Stomach smooth muscle (tissue), 2 donors: Measurements from ENCODE around the gene HEG1.
A peak's percentile ranks its signal among the peaks of the same experiment; 100 is the strongest.

Source experiments
- H3K27ac ChIP-seq: one replicate; pipeline ENCODE4 v1.7.0; 2013; ENCODE audit warnings: mild to moderate bottlenecking, low read length, inconsistent platforms
- H3K27me3 ChIP-seq, 2 donors: one replicate each; pipeline ENCODE4 v1.7.0; 2013; ENCODE audit warnings: low read length in 2 of 2; ENCODE audit not compliant: insufficient read depth in 2 of 2, control insufficient read depth in 1 of 2
- H3K36me3 ChIP-seq, 2 donors: one replicate each; pipeline ENCODE4 v1.7.0; 2013; ENCODE audit warnings: low read length in 2 of 2; ENCODE audit not compliant: control insufficient read depth in 2 of 2, insufficient read depth in 2 of 2
- H3K4me1 ChIP-seq: one replicate; pipeline ENCODE4 v1.7.0; 2013; ENCODE audit warnings: low read length; ENCODE audit not compliant: control insufficient read depth, insufficient read depth
- H3K4me3 ChIP-seq, 2 donors: one replicate each; pipeline ENCODE4 v1.7.0; 2013; ENCODE audit warnings: low read length in 2 of 2
- H3K9ac ChIP-seq, 2 donors: one replicate each; pipeline ENCODE4 v1.7.0; 2013; ENCODE audit warnings: low read length in 2 of 2, mild to moderate bottlenecking in 1 of 2
- H3K9me3 ChIP-seq, 2 donors: one replicate each; pipeline ENCODE4 v1.7.0; 2013; ENCODE audit warnings: low read length in 2 of 2; ENCODE audit not compliant: control insufficient read depth in 2 of 2
- donor health status: healthy.
- donor health status: Pancreatic carcinoma.

Gene HEG1

GRCh38 chr3:125045965-125046364 lies 9.8 kb downstream of the HEG1 start:
- H3K27ac ChIP-seq = peak overlapping the region; percentile 46
- H3K36me3 ChIP-seq = peaks cover 0 to 5% of the 10 kb centered on the region in 2 donors

DNA sequence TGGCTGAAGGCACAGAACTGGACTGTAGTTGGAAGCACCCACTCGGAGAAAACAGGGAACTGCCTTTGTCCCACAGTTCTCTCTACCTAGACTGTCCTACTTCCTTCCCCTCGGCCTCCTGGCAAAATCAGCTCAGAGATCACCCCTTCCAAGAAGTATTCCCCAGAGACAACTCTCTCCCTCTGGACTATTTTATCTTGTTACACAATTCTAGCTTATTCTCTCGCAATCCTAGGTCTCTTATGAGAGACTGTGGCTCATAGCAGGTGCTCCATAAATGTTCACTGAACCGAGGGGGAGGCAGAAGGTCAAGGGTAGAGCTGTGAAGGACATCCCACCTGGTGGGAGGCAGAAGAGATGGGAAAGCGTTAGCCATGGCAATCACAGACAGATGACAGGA lies 10.6 kb downstream of the HEG1 start:
- no peaks in the 10 kb centered on the region for H3K27me3 ChIP-seq
- H3K9me3 ChIP-seq = no peaks in the 10 kb centered on the region
- peaks cover 59% of the 10 kb centered on the region for H3K4me1 ChIP-seq
- H3K4me3 ChIP-seq = no peak overlapping the region
- no peak overlapping the region for H3K9ac ChIP-seq
- H3K36me3 ChIP-seq = peaks cover 0 to 5% of the 10 kb centered on the region in 2 donors
- peak overlapping the region; percentile 46 for H3K27ac ChIP-seq

More at GRCh38 chr3:125045965-125046364, 9.8 kb downstream of the HEG1 start:
- Histone ChIP-seq H3K9ac (no peak overlapping the region), H3K4me3 (no peak overlapping the region), H3K4me1 (peaks cover 59% of the 10 kb centered on the region), H3K27me3 (no peaks in the 10 kb centered on the region), H3K9me3 (no peaks in the 10 kb centered on the region)

DNA sequence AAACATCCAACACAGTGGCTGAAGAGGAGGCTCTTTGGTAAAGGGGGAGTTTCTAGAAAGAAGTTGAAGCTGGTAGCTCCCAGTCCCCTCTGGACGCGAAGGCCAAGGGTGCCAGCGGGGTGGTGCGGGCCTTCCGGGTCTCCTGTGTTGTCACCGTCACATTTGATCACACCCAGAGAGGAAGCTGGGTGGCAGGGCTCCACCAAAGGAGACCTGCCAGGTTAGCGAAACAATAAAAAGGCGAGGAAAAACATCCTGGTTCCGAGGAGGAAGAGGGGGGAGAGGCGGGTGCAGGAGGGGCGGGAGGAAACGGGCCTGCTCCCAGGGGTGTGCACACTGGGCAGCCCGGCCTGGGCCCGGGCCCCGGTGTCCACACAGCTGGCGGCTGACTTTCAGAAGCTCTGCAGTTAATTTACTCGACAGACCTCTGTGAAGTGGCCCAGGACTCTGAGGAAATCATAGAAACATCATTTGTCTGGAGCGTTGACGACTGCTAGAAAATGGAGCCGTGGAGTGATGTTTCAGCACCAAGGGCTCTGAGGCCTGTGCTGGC lies 12.1 kb downstream of the HEG1 start:
- Histone ChIP-seq H3K36me3 (peaks cover 0 to 5% of the 10 kb centered on the region in 2 donors), H3K27me3 (no peaks in the 10 kb centered on the region), H3K9ac (peak overlapping the region; percentile 28 to 29), H3K9me3 (no peaks in the 10 kb centered on the region), H3K4me3 (peak overlapping the region in 1 of 2 donors; percentile 60), H3K4me1 (peaks cover 57% of the 10 kb centered on the region), H3K27ac (peak overlapping the region; percentile 75)

DNA sequence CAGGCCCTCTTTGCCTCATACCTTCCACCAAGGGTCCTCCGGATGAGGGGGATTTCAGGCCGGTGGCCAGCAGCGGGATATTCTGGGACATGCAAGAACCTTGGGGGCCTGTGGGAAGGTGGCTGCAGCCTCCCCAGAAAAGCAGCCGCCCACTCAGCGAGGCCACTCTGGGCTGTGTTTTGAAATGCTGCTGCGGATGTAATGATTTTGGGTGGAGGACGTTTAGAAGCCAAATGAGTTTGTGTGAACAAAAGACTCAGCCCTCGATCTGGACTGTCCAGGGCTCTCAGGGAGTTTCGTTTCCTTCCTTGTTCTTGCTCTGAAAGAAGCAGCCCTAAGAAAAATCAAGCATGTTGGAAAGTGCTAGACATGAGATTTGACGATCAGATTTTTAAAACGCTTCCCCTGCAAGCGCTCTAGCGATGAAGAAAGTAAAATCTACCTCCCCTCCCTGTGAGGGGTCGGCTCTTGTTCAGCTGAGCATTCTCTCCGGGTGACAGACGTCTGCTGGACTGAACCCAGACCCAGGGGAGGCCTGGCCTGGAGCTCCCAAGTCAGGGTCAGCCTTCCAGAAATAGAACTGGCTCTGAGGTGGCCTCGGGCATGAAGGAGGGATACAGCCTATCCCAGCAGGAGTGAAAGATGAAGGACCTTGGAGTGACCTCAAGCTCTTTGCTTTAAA lies 12.9 kb downstream of the HEG1 start:
- no peaks in the 10 kb centered on the region for H3K9me3 ChIP-seq
- H3K4me1 ChIP-seq = peaks cover 52% of the 10 kb centered on the region
- peak overlapping the region; percentile 17 to 71 for H3K9ac ChIP-seq
- H3K36me3 ChIP-seq = peaks cover 0 to 5% of the 10 kb centered on the region in 2 donors
- no peaks in the 10 kb centered on the region for H3K27me3 ChIP-seq
- peak overlapping the region; percentile 75 for H3K27ac ChIP-seq
- peak overlapping the region; percentile 12 to 60 for H3K4me3 ChIP-seq

DNA sequence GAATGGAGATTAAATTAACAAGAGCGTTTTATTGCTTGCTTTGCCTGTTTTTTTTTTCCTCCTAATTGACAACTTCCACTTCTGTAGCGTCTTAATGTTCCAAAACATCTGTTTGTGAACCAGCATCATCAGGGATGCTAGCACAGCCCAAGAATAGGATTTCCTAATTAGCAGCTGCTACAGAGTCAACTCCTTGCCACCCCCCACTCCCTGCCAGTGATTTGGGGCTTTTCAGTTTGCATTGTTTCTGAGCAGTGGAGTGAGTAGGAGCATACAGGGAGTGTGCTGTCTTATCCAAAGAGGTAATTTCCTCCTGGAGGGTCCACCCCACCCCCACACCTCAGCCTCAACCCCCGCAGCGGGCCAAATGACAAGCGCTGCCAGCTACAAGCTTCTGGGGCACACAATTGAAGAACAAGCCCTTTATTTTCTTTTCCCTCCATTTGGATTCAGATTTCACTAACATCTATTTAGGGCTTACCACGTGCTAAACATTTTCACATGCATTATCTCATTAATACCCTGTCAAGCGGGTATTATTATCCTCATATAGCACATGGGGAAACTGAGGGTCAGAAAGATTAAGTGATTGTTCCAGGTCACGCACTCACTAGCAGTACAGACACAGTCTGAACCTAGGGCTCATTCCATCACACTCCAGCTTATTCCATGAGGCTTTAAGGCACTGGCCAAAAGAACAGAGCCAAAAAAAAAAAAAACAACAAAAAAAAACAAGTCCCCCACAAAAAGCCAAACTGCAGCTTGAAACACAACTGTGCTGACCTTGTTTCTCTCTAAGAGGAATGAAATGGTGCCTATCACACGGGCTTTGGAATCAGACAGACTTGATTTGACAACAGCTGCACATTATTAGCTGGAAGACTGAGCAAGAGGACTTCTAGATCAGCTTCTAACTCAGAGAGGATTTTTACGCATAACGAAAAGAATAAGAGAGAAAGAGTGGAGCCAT lies 16.4 kb downstream of the HEG1 start:
- peak overlapping the region; percentile 26 for H3K27ac ChIP-seq
- H3K9ac ChIP-seq = no peak overlapping the region
- H3K4me3 ChIP-seq = no peak overlapping the region
- no peaks in the 10 kb centered on the region for H3K27me3 ChIP-seq
- H3K9me3 ChIP-seq = no peaks in the 10 kb centered on the region
- peaks cover 32% of the 10 kb centered on the region for H3K4me1 ChIP-seq
- no peaks in the 10 kb centered on the region for H3K36me3 ChIP-seq

DNA sequence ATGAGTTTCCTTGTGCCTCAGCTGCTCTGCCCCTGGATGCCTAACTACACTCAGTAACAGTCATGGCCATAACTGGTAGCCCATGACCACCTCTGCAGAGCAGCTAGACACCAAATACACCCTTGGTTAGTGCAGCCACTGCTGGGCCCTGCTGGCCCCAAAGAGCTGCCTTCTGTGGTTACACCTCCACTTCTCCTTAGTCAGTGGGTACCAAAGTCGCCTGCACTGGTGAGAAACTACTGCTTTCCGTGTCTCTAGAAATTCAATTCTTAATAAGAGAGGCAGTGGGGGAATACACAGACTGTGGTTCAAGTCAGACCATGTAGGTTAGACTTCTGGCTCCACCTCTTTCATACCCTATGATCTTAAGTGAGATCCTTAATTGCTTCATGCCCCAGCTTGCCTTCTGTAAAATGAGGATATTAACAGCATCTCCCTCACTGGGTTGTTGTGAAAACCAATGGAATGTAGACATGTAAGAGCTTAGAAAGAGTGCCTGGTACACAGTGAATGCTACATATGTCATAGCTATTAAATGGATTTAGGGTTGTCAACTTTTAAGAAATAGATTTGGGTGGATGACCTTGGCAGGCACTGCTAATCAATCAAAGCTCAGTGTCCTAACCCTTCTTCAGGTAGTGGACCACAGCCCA lies 18.2 kb downstream of the HEG1 start:
- Histone ChIP-seq H3K4me1 (peaks cover 28% of the 10 kb centered on the region), H3K9ac (no peak overlapping the region), H3K36me3 (no peaks in the 10 kb centered on the region), H3K9me3 (no peaks in the 10 kb centered on the region), H3K27ac (no peak overlapping the region), H3K4me3 (no peak overlapping the region), H3K27me3 (no peaks in the 10 kb centered on the region)

GRCh38 chr3:125035217-125035616 lies 20.6 kb downstream of the HEG1 start:
- H3K27ac ChIP-seq = no peak overlapping the region
- H3K4me3 ChIP-seq = no peak overlapping the region
- peaks cover 28% of the 10 kb centered on the region for H3K4me1 ChIP-seq
- H3K36me3 ChIP-seq = no peaks in the 10 kb centered on the region
- no peak overlapping the region for H3K9ac ChIP-seq
- no peaks in the 10 kb centered on the region for H3K27me3 ChIP-seq
- H3K9me3 ChIP-seq = no peaks in the 10 kb centered on the region

DNA sequence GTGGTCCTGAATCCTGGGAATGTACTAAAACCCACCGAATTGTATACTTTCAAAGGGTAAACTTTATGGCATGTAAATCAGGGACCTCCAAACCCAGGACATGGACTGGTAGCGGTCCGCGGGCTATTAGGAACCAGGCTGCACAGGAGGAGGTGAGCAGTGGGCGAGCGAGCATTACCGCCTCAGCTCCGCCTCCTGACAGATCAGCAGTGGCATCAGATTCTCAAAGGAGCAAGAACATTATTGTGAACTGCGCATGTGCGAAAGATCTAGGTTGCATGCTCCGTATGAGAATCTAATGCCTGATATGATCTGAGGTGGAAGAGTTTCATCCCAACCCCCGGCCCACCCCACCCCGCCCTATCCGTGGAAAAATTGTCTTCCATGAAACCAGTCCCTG lies 22.2 kb downstream of the HEG1 start:
- Histone ChIP-seq H3K27me3 (no peaks in the 10 kb centered on the region), H3K36me3 (peaks cover 5 to 6% of the 10 kb centered on the region in 2 donors), H3K4me1 (peaks cover 19% of the 10 kb centered on the region), H3K9ac (no peak overlapping the region), H3K9me3 (no peaks in the 10 kb centered on the region), H3K27ac (no peak overlapping the region), H3K4me3 (no peak overlapping the region)

GRCh38 chr3:125033135-125033534 lies 22.7 kb downstream of the HEG1 start:
- Histone ChIP-seq H3K9ac (no peak overlapping the region), H3K27ac (no peak overlapping the region), H3K36me3 (peaks cover 9 to 11% of the 10 kb centered on the region in 2 donors), H3K27me3 (no peaks in the 10 kb centered on the region), H3K4me3 (no peak overlapping the region), H3K4me1 (peaks cover 17% of the 10 kb centered on the region), H3K9me3 (no peaks in the 10 kb centered on the region)

DNA sequence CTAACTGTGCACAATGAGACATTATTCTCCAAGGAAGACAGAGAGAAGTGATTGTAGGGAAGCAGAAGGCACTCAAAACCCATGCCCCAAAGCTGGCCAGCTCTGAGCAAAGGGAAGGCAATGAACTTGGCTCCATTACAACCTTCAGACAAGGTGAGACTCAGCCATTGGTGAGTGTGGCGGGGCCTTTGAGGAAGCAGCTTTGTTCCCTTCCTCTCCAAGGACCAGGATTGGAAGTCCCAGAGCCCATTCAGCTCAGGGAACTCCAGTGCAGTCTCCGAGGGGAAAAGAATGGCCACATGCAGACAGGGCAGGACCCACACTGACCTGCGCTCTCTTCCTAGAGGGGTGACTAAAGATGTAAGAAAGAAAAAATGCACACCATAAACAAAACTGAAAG lies 23.1 kb downstream of the HEG1 start:
- Histone ChIP-seq H3K36me3 (peaks cover 13 to 16% of the 10 kb centered on the region in 2 donors), H3K9me3 (no peaks in the 10 kb centered on the region), H3K4me3 (no peak overlapping the region), H3K27ac (peak overlapping the region; percentile 24), H3K27me3 (no peaks in the 10 kb centered on the region), H3K4me1 (peaks cover 17% of the 10 kb centered on the region), H3K9ac (no peak overlapping the region)
